Spleen (tissue), 7 donors: ENCODE results near the gene ANKRD52.

Experiments
- CTCF ChIP-seq, 11 experiments: fragments of 200-600 bp in 7 of 11; fragments of 450-650 bp in 4 of 11; sonication (generic) in 4 of 11; IDR thresholded peaks in 8 of 11; conservative IDR thresholded peaks in 3 of 11; 1 replicate in 7 of 11; 2 replicates in 4 of 11; pipeline versions ENCODE4 v1.4.0 to v1.8.0; 2016 to 2021; ENCODE audit warnings: antibody characterized with exemption in 11 of 11, inconsistent platforms in 4 of 11, mild to moderate bottlenecking in 1 of 11
- POLR2AphosphoS5 ChIP-seq, 3 donors: sonication (generic); formaldehyde crosslinking; IDR thresholded peaks; one replicate each; pipeline ENCODE4 v1.5.1; 2017; ENCODE audit warnings: antibody characterized with exemption in 3 of 3
- donor health status: DM: no; HTN: no; CAD: no; lungs with moderate emphysema.
- donor health status: DM: no; HTN: no; CAD: no.
- donor health status: DM: no; HTN: no; CAD: no.

GRCh38 chr12:56244494-56244893 is 13.7 kb downstream of the ANKRD52 start:
- peak in 1 of 3 donors; percentile 51 for TF ChIP-seq POLR2AphosphoS5 (IDR thresholded peaks at IDR 0.05)
- TF ChIP-seq CTCF (IDR thresholded peaks at IDR 0.05 in 8 of 11, conservative IDR thresholded peaks at IDR 0.05 in 3 of 11): no peak
